Breast epithelium (tissue), 4 donors: ENCODE results near the gene GYPB. TPM values are rescaled to one million over a fixed set of nuclear protein-coding genes. Genes with fewer than 3 reads are reported as not detected.
"Not testable (repeated sequence)": the region's sequence is repeated elsewhere in the genome, so short reads cannot be mapped to it uniquely, and the experiment has no call there.

Experiments
- DNase-seq, 2 donors: peaks; one replicate each; pipeline ENCODE4 v3.0.0-alpha.2; 2019; ENCODE audit warnings: low spot score in 2 of 2
- H3K27ac ChIP-seq, 2 donors: fragments of 200-600 bp; sonication (generic) in 1 of 2; one replicate each; pipeline ENCODE4 v1.5.1; 2016 to 2019; ENCODE audit warnings: mild to moderate bottlenecking in 1 of 2
- H3K27me3 ChIP-seq, 2 donors: fragments of 200-600 bp; sonication (generic) in 1 of 2; one replicate each; pipeline versions ENCODE4 v1.5.1 to v1.6.0; 2017 to 2019; ENCODE audit warnings: control low read depth in 1 of 2, mild to moderate bottlenecking in 1 of 2
- H3K36me3 ChIP-seq: fragments of 200-600 bp; one replicate; pipeline ENCODE4 v1.5.1; 2019
- H3K4me1 ChIP-seq, 2 donors: fragments of 200-600 bp; sonication (generic); one replicate each; pipeline ENCODE4 v1.5.1; 2016 to 2019; ENCODE audit warnings: control low read depth in 1 of 2
- H3K4me3 ChIP-seq, 3 donors: fragments of 200-600 bp; sonication (generic); 1 replicate in 2 of 3; 2 replicates in 1 of 3; pipeline ENCODE4 v1.5.1; 2016 to 2019; ENCODE audit warnings: mild to moderate bottlenecking in 3 of 3, moderate library complexity in 2 of 3
- H3K9me3 ChIP-seq, 2 donors: fragments of 200-600 bp; sonication (generic) in 1 of 2; one replicate each; pipeline ENCODE4 v1.5.1; 2016 to 2019; ENCODE audit warnings: control low read depth in 1 of 2
- POLR2A ChIP-seq: fragments of 450-650 bp; IDR thresholded peaks from one replicate; pipeline ENCODE4 v1.6.1; 2016; ENCODE audit warnings: antibody characterized with exemption, mild to moderate bottlenecking, moderate library complexity
- POLR2AphosphoS5 ChIP-seq, 3 donors: sonication (generic); formaldehyde crosslinking; IDR thresholded peaks; one replicate each; pipeline ENCODE4 v1.6.1; 2017; ENCODE audit warnings: antibody characterized with exemption in 3 of 3
- intact Hi-C: fragments of 100-400 bp; cut with DNase I; formaldehyde crosslinking; loops from one replicate; pipeline ENCODE4 v1.15.1; 2023; ENCODE audit warnings: low total_unique reads
- total RNA-seq, 3 donors: library from RNA; depleted of rRNA; stranded (reverse); fragments of >200 nt; gene quantifications; one replicate each; pipeline ENCODE4 v1.1.0, GENCODE V29; 2016
- TF ChIP-seq, protein P1 (sequence below), 3 donors: fragments of 450-650 bp; IDR thresholded peaks; one replicate each; pipeline ENCODE4 v1.5.1; 2016 to 2017; ENCODE audit warnings: antibody characterized with exemption in 3 of 3, mild to moderate bottlenecking in 3 of 3, moderate library complexity in 3 of 3

Gene GYPB
- total RNA-seq, 3 donors from 2014 or later = not detected

DNA sequence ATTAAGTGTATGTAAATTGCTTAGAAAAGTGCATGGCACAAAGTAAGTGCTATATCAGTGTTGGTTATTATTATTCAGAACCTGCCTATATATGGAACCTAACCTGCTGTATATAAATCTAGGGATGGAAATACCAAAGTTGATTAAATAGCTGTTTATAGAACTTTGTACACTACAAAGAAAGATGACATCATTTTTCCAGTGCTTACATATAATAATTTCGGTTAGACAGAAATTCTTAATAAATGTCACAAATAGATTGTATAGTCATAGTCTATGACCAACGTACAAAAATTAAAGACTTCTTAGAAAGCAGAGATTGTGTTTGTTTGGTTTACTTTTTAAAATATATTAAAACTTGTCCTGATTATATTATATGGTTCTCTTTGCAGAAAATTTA, 4.4 kb downstream of the GYPB start:
- no peaks in the 10 kb centered on the region for H3K36me3 ChIP-seq
- no peak overlapping the region for H3K27ac ChIP-seq
- H3K4me1 ChIP-seq = no peaks in the 10 kb centered on the region
- H3K9me3 ChIP-seq = no peaks in the 10 kb centered on the region
- DNase-seq = no peak
- H3K4me3 ChIP-seq = no peak overlapping the region
- TF ChIP-seq, protein P1, sequence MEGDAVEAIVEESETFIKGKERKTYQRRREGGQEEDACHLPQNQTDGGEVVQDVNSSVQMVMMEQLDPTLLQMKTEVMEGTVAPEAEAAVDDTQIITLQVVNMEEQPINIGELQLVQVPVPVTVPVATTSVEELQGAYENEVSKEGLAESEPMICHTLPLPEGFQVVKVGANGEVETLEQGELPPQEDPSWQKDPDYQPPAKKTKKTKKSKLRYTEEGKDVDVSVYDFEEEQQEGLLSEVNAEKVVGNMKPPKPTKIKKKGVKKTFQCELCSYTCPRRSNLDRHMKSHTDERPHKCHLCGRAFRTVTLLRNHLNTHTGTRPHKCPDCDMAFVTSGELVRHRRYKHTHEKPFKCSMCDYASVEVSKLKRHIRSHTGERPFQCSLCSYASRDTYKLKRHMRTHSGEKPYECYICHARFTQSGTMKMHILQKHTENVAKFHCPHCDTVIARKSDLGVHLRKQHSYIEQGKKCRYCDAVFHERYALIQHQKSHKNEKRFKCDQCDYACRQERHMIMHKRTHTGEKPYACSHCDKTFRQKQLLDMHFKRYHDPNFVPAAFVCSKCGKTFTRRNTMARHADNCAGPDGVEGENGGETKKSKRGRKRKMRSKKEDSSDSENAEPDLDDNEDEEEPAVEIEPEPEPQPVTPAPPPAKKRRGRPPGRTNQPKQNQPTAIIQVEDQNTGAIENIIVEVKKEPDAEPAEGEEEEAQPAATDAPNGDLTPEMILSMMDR (IDR thresholded peaks at IDR 0.05) = no peak
- TF ChIP-seq POLR2AphosphoS5 (IDR thresholded peaks at IDR 0.05) (no peak), POLR2A (no peak)
- no peaks in the 10 kb centered on the region for H3K27me3 ChIP-seq
- intact Hi-C loops = no loop called here

DNA sequence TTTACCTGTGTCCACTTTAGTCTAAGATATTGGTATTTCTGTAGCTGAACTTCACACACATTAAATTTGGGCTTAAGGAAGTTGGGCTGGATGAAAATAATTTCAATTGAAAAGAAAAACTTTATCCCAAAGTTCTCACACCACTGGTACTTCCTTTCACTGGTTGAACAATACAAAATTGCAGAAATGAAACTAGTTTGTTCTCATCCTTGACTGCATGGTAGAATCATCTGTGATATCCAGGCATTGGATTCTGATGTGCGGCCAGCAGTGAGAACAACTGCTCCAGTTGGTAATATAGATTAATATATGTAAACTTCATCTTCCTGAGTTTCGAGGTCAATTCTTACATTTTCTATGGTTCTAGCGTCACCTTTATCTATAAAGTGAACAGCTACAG, 10.6 kb downstream of the GYPB start:
- H3K36me3 ChIP-seq, H3K4me3 ChIP-seq, H3K27me3 ChIP-seq, H3K4me1 ChIP-seq, H3K9me3 ChIP-seq, intact Hi-C loops, DNase-seq, H3K27ac ChIP-seq: not testable (repeated sequence)

DNA sequence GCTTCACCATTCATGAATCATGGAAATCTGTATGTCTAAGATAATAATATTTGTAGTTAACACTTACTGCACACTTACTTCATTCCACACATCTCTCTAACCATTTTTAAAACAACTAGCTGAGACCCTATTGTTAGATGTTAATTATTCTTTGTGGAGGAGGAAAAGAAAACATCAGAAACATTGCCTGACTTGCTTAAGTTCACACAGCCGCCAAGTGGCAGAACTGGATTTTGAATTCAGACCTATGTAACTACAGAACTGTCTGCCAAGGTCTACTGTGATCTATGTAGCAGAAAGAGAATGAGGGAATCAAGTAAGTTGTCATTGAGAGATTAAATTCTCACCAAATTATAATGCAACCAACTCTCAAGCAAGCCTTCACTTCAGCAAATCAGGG, 11.2 kb downstream of the GYPB start:
- H3K27me3 ChIP-seq, H3K9me3 ChIP-seq, intact Hi-C loops, DNase-seq, H3K36me3 ChIP-seq, H3K4me1 ChIP-seq, H3K4me3 ChIP-seq, H3K27ac ChIP-seq: not testable (repeated sequence)

DNA sequence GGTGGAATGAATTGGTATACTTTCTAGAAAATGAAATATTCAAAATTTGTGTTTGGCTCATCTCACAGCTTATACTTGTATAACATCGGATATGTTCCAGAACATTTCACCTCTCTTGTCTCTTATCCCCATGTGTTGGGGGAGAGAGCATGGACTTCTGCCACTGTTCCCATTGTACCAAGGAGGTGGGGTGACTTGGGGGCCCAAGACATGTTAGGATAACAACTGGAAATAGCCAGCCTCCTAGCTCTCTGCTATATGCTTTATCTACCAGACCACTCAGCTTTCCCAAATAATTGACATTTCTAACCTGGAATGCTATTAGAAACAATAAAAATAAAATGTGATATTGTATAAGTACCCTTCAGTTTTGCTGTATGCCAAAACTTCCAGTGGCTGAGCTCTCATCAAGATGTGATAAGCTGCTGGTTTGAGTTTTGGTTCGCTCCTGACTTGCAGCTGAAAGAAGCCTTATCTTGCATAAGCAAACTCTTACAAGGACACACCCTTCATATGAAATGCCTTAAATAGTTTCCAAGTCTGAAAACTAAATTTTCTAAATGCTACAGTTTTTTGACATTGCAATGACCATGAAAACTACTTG, 12.9 kb downstream of the GYPB start:
- H3K27ac ChIP-seq, intact Hi-C loops, H3K36me3 ChIP-seq, H3K9me3 ChIP-seq, H3K4me1 ChIP-seq, DNase-seq, H3K4me3 ChIP-seq, H3K27me3 ChIP-seq: not testable (repeated sequence)

DNA sequence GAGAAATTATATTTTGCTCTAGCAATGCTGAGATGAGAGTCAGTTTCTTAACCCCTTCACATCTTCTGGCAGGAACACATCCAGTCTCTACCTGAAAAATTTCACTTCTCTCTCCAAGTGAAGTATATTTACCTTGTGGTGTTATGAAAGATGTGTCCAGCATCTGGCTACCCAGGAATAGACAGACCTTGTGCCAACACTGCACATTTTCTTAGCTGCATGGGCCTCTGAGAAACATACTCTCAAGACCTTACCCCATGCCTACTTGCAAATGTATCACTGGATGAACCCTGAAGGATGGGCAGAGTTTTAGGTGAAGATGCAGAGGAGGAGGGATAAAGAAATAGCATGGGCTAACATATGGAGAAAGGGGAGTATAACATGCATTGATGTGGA, 13.6 kb downstream of the GYPB start:
- H3K27me3 ChIP-seq, DNase-seq, intact Hi-C loops, H3K4me1 ChIP-seq, H3K9me3 ChIP-seq, H3K4me3 ChIP-seq, H3K27ac ChIP-seq, H3K36me3 ChIP-seq: not testable (repeated sequence)

DNA sequence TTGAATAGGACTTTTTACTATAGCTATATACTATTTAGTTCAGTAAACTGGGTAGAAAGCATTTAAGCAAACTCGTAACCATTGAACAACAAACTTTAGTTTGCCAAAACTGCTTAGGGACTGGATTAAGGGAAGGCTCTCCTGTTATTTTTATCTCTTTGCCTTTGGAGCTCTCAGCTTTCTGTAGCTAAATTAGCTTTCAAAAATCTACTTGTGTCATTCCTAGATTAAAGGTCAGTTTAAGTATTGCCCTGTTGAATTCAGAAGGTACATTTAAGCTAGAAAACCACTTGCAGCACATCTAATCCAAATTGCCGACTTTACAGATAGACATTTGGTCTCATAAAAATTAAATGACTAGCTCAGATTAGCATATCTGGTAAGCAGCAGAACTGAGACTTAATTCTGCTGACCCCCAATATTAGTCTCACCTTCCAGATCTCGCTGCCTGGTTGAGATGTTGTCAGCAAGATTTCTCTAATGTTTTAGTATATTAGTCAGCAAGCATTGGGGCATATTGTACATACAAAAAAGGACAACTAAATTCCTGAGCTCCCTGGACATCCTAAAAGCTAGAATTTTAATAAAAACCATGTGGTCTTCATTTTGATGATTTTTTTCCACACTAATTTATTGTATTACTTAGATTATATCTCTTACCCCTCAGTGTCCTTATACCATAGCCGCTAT, 14.2 kb downstream of the GYPB start:
- H3K27me3 ChIP-seq, H3K4me1 ChIP-seq, intact Hi-C loops, H3K27ac ChIP-seq, H3K9me3 ChIP-seq, H3K4me3 ChIP-seq, H3K36me3 ChIP-seq, DNase-seq: not testable (repeated sequence)

DNA sequence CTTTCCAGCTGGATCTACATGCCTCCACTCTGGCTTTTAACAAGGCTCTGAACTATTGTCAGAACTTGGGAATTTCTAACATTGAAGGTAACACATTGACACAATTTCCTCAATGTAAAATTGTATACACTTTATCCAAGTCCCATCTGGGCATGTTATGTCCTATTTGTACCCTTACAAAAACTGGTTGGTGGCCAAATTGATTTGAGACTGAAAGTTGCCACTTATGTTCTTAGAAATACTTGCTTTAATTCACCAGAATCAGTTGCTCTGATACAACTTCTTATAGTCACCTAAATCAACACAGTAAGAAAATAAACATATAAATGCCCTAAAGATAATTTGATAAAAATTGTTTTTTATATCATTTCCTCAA, 15.3 kb downstream of the GYPB start:
- H3K9me3 ChIP-seq, H3K27ac ChIP-seq, H3K4me1 ChIP-seq, H3K4me3 ChIP-seq, DNase-seq, H3K36me3 ChIP-seq, H3K27me3 ChIP-seq, intact Hi-C loops: not testable (repeated sequence)

DNA sequence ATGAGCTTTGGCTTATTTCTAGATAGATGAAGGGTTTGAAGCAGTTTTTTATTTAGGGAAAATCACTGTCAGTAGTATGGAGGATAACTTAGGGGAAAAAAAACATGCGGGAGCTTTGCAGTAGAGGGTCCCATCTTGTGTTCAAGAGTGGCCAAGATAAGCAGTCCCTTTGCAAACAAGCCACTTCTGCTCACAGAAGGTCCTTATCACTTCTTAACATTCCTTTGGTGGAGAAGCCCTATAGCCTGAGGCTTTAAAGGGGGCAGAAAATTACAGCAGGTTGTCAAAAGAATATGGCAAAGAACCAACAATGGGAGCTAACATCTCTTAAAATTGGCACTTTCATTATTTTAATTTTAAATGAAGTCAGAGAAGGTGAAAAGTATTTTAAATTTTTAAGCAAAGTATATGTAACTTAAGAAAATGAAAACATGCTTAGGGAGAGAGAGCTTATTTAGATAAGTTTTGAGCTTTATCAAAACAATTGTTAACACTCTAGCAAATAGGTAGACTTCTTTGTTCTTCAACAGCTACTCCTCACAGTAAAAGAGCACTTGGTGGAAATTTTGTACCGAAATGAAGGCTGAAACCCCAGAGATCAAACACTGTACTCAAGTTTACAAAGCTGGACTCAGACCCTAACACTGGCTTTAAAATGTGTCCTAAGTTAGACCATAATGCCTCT, 15.8 kb downstream of the GYPB start:
- H3K27ac ChIP-seq, H3K36me3 ChIP-seq, H3K4me1 ChIP-seq, DNase-seq, intact Hi-C loops, H3K9me3 ChIP-seq, H3K27me3 ChIP-seq, H3K4me3 ChIP-seq: not testable (repeated sequence)

DNA sequence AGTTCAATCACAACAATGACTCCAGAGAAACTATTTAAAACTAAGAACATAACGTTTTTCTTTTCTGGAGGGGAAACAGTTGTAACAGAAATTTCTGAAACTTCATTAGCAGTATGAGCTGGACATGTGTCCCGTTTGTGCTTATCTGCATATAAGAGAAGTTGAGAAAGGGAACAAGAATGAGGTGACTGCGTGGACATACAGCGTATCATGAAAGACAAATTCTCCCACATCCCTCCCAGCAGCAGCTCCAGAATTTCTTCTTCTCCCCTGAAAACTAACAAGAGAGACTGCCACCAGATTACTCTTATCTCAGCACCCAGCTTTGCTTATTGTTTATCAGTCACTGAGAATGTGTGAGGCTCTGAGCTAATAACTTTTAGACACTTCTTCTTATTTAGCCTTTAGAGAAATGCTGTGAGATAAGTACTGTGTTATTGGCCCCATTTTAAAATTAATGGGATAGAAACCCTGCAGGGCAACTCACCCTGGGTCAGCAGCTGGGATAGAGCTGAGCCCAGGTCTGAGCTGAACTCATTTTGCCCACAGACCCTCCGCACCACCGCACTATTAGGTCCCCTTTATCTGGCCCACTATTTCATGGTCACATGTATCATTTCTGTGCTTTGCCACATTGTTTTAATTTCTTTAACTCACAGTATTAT, 18.7 kb downstream of the GYPB start:
- H3K4me1 ChIP-seq, H3K36me3 ChIP-seq, DNase-seq, H3K4me3 ChIP-seq, H3K27ac ChIP-seq, H3K9me3 ChIP-seq, H3K27me3 ChIP-seq, intact Hi-C loops: not testable (repeated sequence)

DNA sequence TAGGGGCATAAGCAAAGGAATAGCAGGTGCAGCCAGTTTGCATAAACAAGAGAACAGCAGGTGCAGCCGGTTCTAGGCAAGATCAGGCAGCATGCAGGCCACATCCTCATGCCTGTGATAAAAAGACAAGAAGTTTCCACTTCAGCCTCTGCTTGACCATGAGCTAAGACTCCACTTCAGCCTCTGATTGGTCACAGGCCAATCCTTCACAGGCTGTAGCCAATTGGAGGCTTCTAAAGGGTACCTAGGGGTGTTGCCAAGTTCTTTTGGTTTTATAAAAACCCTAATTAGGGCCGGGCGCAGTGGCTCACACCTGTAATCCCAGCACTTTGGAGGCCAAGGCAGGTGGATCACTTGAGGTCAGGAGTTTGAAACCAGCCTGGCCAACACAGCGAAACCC, 23.0 kb downstream of the GYPB start:
- H3K4me1 ChIP-seq, H3K36me3 ChIP-seq, intact Hi-C loops, H3K4me3 ChIP-seq, H3K9me3 ChIP-seq, H3K27ac ChIP-seq, H3K27me3 ChIP-seq, DNase-seq: not testable (repeated sequence)

DNA sequence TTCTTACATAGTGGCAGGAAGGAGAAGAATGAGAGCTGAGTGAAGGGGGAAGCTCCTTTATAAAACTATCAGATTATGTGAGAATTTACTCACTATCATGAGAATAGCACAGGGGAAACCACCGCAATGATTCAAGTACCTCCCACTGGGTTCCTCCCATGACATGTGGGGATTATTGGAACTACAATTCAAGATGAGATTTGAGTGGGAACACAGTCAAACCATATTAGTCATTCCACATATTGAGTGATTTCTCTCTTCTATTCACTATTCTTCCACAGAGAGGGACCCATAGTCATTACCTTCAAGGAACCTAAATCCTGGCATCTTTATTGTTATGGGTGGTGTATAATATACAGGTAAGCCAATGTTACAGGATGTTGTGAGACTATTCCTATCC, 27.4 kb downstream of the GYPB start:
- H3K27ac ChIP-seq, H3K36me3 ChIP-seq, H3K4me3 ChIP-seq, DNase-seq, H3K9me3 ChIP-seq, H3K27me3 ChIP-seq, H3K4me1 ChIP-seq, intact Hi-C loops: not testable (repeated sequence)

DNA sequence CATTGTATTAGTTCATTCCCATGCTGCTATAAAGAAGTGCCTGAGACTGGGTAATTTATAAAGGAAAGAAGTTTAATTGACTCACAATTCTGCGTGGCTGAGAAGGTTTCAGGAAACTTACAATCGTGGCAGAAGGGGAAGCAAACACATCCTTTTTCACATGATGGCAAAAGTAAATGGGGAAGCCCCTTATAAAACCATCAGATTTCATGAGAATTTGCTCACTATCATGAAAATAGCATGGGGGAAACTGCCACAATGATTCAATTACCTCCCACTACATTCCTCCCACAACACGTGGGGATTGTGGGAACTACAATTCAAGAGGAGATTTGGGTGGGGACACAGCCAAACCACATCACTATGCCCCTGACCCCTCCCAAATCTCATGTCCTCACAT, 28.5 kb downstream of the GYPB start:
- intact Hi-C loops, H3K27me3 ChIP-seq, H3K9me3 ChIP-seq, H3K36me3 ChIP-seq, H3K4me3 ChIP-seq, H3K4me1 ChIP-seq, DNase-seq, H3K27ac ChIP-seq: not testable (repeated sequence)
